ENCODE results near the gene TNN.
A peak's percentile ranks its signal among the peaks of the same experiment; 100 is the strongest.
"Not testable (repeated sequence)": the region's sequence is repeated elsewhere in the genome, so short reads cannot be mapped to it uniquely, and the experiment has no call there.

The TNN gene, protein sequence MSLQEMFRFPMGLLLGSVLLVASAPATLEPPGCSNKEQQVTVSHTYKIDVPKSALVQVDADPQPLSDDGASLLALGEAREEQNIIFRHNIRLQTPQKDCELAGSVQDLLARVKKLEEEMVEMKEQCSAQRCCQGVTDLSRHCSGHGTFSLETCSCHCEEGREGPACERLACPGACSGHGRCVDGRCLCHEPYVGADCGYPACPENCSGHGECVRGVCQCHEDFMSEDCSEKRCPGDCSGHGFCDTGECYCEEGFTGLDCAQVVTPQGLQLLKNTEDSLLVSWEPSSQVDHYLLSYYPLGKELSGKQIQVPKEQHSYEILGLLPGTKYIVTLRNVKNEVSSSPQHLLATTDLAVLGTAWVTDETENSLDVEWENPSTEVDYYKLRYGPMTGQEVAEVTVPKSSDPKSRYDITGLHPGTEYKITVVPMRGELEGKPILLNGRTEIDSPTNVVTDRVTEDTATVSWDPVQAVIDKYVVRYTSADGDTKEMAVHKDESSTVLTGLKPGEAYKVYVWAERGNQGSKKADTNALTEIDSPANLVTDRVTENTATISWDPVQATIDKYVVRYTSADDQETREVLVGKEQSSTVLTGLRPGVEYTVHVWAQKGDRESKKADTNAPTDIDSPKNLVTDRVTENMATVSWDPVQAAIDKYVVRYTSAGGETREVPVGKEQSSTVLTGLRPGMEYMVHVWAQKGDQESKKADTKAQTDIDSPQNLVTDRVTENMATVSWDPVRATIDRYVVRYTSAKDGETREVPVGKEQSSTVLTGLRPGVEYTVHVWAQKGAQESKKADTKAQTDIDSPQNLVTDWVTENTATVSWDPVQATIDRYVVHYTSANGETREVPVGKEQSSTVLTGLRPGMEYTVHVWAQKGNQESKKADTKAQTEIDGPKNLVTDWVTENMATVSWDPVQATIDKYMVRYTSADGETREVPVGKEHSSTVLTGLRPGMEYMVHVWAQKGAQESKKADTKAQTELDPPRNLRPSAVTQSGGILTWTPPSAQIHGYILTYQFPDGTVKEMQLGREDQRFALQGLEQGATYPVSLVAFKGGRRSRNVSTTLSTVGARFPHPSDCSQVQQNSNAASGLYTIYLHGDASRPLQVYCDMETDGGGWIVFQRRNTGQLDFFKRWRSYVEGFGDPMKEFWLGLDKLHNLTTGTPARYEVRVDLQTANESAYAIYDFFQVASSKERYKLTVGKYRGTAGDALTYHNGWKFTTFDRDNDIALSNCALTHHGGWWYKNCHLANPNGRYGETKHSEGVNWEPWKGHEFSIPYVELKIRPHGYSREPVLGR (N-terminal part only)

DNA sequence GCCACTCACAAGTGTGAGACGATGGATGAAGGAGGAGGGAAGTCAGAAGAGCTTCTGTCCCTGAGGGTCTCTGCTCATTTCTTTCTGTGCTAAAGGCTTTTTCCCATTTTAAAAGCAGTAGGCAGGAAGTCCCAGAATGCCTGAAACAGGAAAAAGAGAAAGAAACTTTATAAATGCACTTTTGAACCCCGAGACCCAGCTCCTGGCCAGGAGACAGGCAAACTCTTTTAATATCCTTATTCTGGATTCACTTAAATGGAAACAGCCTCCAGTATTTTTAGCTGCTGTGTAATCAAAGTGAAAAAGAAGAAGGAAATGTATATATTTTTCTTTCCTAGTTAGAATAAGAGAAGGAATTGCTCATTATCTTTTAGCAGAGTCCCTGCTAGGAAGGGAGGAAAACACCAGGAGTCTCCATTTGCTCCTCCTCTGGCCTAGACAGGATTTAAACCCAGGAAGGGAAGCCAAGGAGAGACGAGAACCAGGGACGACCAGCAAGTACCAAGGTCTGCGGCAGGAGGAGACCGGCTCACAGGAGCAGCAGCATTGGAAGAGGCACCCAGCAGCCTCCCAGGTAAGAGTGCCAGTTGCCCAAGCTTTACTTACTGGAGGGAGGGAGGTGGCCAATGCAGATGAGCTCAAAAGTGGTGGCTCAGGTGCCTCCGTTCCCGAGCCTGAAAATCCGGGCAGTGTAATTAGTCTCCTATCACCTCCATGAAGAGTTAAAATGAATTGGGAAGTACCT is at the start of gene TNN:
Gene TNN, plus strand, starts transcription at position 472 of the 745 bp plus-strand sequence. CDS start 9,586 bp downstream, outside the sequence.
- no peak for DNase-seq
- in situ Hi-C loops (cut with HindIII; ENCODE audit: low pct_ligation_motif_present, low pct_unique_long_range_greater_than_20kb, low sequenced_read_pairs), result no loop called here

- in situ Hi-C loops (cut with HindIII; ENCODE audit: low pct_ligation_motif_present, low pct_unique_long_range_greater_than_20kb, low sequenced_read_pairs), result no loop called here
- DNase-seq, result no peak
Measured at GRCh38 chr1:175019524-175019923, 48.1 kb upstream of the TNN start.

- DNase-seq, result peak; percentile 99
- in situ Hi-C loops (cut with HindIII; ENCODE audit: low pct_ligation_motif_present, low pct_unique_long_range_greater_than_20kb, low sequenced_read_pairs), result no loop called here
Measured at GRCh38 chr1:175023043-175023921, 44.4 kb upstream of the TNN start, which contains the start of gene MRPS14. MRPS14 (minus strand) TSS chr1:175023425; CDS start chr1:175023408, 17 bp downstream.

- in situ Hi-C loops (cut with HindIII; ENCODE audit: low pct_ligation_motif_present, low pct_unique_long_range_greater_than_20kb, low sequenced_read_pairs); DNase-seq: not testable (repeated sequence)
Measured at GRCh38 chr1:175023922-175024242, 43.8 kb upstream of the TNN start.

DNA sequence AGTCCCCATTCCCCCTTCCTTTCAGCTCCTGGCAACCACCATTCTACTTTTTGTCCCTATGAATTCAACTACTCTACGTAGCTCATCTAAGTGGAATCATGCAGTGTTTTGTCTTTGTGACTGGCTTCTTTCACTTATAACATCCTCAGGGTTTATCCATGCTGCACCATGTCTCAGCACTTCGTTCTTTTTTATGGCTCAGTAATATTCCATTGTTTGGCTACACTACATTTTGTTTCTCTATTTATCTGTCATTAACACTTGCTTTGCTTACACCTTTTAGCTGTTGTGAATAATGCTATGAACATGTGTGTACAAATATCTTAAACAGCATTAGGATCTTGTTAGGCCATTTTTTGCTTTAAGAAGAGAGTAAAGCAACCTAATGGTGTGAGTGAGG is 42.9 kb upstream of the TNN start:
- in situ Hi-C loops (cut with HindIII; ENCODE audit: low pct_ligation_motif_present, low pct_unique_long_range_greater_than_20kb, low sequenced_read_pairs), result no loop called here
- DNase-seq, result no peak

DNA sequence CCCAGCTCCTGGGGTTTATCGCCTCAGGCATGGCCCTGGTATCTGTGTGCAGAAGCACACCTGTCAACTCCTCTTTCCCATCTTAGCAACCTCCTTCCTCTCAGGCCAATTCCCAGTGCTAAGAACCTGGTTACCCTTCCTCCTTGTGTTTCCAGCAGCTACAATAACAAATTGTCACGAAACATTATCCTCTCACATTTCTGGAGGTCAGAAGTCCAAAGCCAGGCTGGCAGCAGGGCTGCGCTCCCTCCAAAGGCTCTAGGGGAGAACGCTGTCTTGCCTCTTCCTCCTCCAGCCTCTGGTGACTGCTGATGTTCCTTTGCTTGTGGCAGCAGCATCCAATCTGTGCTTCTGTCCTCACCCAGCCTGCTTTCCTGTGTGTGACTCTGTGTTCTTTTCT is 33.7 kb upstream of the TNN start:
- no peak for DNase-seq
- in situ Hi-C loops (cut with HindIII; ENCODE audit: low pct_ligation_motif_present, low pct_unique_long_range_greater_than_20kb, low sequenced_read_pairs), result no loop called here

DNA sequence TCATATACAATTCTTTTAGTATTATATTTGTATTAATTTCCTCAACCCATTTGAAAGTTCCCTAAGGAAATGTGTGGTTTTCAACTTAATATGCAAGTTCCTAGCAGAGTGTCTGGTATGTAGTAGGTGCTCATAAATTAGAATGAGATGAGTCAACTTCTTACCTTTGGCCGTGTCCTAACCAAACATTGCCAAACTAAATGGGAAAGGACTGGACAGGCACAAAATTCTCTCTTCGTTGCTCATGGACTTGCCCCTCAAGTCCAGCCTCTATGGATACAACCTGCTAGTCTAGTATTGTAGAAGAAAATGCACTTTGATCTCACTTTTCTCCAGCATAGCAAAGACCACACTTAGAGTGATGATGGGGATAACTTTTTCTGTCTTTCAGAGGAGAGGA is 32.9 kb upstream of the TNN start:
- DNase-seq, result no peak
- in situ Hi-C loops (cut with HindIII; ENCODE audit: low pct_ligation_motif_present, low pct_unique_long_range_greater_than_20kb, low sequenced_read_pairs), result no loop called here

GRCh38 chr1:175035865-175036264 is 31.8 kb upstream of the TNN start:
- in situ Hi-C loops (cut with HindIII; ENCODE audit: low pct_ligation_motif_present, low pct_unique_long_range_greater_than_20kb, low sequenced_read_pairs), result no loop called here
- no peak for DNase-seq

- in situ Hi-C loops (cut with HindIII; ENCODE audit: low pct_ligation_motif_present, low pct_unique_long_range_greater_than_20kb, low sequenced_read_pairs), result no loop called here
- no peak for DNase-seq
Measured at GRCh38 chr1:175036476-175036875, 31.2 kb upstream of the TNN start.

- in situ Hi-C loops (cut with HindIII; ENCODE audit: low pct_ligation_motif_present, low pct_unique_long_range_greater_than_20kb, low sequenced_read_pairs), result no loop called here
- no peak for DNase-seq
Measured at GRCh38 chr1:175037416-175037815, 30.2 kb upstream of the TNN start.

DNA sequence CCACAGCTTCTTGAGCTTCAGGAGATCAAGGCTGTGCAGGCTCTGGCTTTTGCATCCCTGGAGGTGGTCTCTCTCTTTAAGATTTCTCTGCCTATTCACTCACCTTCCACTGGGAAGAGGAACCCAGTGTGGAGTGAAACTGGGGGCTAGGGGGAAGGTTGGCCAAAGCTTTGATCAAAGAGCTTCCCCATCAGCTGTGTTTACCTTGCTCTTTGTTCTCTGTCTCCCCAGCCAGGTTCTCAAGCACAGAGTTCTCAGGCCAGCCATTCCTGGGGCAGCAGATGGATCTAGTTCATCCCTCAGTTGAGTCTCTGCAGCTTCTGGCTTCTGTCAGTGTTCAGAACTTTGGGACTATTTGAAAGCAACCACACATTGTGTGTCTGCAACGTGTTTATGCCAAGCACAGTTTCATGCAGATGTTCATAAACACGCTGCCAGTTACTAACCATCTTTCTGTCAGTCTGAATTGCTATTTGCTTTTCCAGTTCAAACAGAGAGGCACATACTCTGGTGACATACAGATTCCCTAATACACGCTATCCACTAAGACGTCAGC is 27.2 kb upstream of the TNN start:
- in situ Hi-C loops (cut with HindIII; ENCODE audit: low pct_ligation_motif_present, low pct_unique_long_range_greater_than_20kb, low sequenced_read_pairs), result no loop called here
- no peak for DNase-seq

- DNase-seq, result no peak
- in situ Hi-C loops (cut with HindIII; ENCODE audit: low pct_ligation_motif_present, low pct_unique_long_range_greater_than_20kb, low sequenced_read_pairs), result no loop called here
Measured at GRCh38 chr1:175042650-175043049, 25.0 kb upstream of the TNN start.

GRCh38 chr1:175043824-175044223 is 23.8 kb upstream of the TNN start:
- in situ Hi-C loops (cut with HindIII; ENCODE audit: low pct_ligation_motif_present, low pct_unique_long_range_greater_than_20kb, low sequenced_read_pairs), result no loop called here
- DNase-seq, result no peak

DNA sequence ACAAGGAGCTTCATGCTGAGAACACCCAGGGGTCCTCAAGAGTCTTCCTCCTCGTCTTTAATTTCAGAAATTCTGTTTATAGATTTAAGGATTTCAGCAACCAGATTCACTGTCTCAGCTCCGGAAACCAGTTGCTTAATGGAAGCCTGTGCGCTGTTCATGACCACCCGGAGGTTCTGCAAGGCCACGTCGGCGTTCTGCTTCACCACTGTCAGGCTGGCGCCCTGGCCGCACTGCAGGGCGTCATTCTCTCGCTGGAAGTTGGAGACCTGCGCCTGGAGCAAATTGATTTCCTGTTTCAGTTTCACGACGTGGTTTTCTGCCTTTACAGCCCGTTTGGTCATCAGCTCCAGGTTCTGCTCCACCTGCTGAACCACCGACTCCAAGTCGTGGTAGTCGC is 23.0 kb upstream of the TNN start:
- in situ Hi-C loops (cut with HindIII; ENCODE audit: low pct_ligation_motif_present, low pct_unique_long_range_greater_than_20kb, low sequenced_read_pairs), result not testable (repeated sequence)

GRCh38 chr1:175045097-175045496 is 22.5 kb upstream of the TNN start:
- no peak for DNase-seq
- in situ Hi-C loops (cut with HindIII; ENCODE audit: low pct_ligation_motif_present, low pct_unique_long_range_greater_than_20kb, low sequenced_read_pairs), result no loop called here

More for the DNA sequence above, 23.0 kb upstream of the TNN start:
- not testable (repeated sequence) for DNase-seq

- in situ Hi-C loops (cut with HindIII; ENCODE audit: low pct_ligation_motif_present, low pct_unique_long_range_greater_than_20kb, low sequenced_read_pairs), result no loop called here
- DNase-seq, result no peak
Measured at GRCh38 chr1:175045519-175045918, 22.1 kb upstream of the TNN start.

- in situ Hi-C loops (cut with HindIII; ENCODE audit: low pct_ligation_motif_present, low pct_unique_long_range_greater_than_20kb, low sequenced_read_pairs), result no loop called here
- no peak for DNase-seq
Measured at GRCh38 chr1:175050992-175051391, 16.6 kb upstream of the TNN start.
